Activated naive CD4-positive, alpha-beta T cell (primary cell): ENCODE data around the gene RAD1.

Experiments used
- DNase-seq, 4 experiments: peaks; one replicate each; lab custom pipeline; 2025; lab: John Stamatoyannopoulos, UW

RAD1 gene

DNA sequence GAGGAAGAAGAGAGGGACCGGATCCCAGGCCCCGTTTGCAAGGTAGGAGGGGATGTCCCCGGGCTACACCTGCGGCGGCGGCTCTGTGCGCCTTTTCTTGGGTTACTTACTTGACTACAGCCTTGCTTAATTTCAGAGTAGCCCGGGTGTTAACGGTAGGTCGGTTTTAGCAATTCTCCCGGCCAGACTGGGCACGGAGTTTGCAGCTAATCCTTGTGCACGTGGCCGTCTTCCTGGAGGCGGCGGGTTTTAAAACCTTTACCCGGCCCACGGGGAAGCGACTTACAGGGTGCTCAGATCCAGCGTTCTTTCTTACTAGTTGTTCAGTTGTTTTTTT, 520 bp upstream of the RAD1 start:
- peak in 1 of 4 experiments; percentile 45 for DNase-seq

DNA sequence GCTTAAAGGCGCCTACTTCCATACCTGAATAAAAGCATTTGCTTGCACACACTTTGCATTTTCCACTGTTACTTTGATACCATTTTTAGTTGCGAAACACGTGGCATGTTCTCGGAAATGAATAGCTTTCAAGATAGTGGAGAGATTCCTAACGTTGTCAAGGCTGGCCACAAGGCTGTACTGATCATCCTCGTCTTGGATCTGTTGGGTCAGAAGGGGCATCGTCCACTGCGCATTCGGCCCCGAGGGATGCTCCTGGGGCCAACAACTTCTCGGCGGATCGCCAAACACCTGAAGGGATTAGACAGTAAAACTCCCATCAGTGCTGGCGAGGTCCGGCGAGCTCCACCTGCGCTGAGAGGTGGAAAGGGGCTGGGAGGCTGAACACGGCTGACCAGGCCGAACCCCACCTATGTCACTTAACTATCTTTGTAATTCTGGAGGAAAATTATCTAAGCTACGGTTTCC, 599 bp downstream of the RAD1 start:
- DNase-seq = peak in 1 of 4 experiments; percentile 21

DNA sequence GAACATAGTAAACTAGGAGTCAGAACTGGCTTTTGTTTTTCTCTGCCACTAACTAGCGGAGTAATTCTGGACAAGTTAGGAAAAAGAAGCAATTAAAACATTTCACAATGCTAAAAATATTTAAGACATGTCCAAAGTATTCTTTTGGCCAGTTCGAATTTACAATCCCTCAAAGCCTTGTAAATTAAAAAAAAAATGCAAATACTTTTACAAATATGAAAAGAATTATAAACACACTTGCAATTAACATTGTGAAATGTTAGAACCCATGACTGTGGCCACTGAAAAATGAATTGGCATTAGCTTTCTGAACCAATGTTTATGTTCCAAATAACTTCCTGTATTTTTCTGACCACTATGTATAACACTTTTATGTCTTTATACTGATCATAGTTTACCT, 2.2 kb downstream of the RAD1 start:
- no peak for DNase-seq

DNA sequence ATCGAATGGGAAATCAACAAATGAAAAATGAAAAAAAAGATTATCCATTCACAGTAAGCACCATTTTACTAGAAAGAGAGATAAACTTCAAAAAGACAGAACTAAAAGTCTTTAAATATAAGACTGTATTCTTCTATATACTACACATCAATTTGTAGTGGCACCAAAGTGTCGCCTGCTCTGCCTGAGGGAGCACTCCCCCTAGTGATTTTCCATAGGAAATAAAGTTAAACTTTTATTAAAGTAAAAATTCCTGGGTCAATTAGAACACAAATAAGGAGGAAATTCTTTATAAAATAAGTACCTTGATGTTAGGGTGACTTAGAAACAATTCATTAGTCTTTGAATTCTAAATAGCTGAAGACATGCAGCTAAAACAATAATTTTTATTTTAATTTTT, 9.7 kb downstream of the RAD1 start:
- DNase-seq = no peak

DNA sequence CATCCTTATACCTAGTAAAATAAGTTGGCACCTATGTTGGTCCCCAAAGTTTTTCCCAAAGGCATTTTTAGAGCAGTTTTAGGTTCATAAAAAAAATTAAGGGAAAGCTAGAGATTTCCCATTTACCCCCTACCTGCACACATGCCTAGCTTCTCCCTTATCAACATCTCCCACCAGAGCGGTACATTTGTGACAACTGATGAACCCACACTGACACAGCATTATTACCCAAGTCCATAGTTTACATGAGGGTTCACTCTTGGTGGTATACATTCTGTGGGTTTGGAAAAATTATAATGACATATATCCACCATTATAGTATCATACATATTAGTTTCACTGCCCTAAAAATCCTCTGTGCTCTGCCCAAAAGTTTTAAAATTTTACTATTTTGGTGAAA, 12.0 kb downstream of the RAD1 start:
- DNase-seq = no peak

DNA sequence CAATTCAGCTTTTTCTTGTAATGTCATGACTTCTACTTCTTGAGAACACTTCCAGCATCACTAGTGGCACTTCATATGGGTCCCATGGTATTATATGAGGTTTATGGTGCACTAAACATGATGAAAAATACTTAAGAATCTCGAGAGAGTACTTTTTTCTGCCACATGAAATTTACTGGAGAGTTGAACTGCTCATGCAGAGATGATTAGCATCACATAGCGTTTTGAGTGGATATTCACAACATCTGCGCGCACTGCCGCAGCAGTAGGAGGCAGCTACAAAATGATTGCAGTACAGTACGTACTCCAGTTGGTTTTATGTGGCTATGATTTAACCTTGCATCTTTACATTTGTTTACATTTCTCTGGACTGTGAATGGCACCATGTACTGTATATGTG, 14.7 kb downstream of the RAD1 start:
- no peak for DNase-seq

DNA sequence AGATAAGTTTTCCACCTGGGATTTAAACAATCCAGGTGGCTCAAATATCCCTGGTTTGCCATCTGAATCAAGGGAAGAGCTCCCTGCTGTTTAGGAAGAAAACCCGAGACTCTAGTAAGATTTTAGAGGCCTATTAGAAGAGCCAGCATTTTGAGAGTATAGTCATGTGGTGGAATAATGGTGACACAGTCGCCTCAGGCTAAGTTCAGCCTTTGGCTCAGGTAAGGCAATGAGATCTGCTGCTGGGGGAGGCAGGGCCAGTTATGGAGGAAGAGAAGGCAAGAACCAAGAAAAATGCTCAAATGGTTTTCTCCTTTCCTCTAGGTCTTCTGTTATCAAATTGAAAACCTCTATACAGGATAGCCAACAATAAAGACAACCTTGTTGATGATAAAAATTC, 16.2 kb downstream of the RAD1 start:
- no peak for DNase-seq

DNA sequence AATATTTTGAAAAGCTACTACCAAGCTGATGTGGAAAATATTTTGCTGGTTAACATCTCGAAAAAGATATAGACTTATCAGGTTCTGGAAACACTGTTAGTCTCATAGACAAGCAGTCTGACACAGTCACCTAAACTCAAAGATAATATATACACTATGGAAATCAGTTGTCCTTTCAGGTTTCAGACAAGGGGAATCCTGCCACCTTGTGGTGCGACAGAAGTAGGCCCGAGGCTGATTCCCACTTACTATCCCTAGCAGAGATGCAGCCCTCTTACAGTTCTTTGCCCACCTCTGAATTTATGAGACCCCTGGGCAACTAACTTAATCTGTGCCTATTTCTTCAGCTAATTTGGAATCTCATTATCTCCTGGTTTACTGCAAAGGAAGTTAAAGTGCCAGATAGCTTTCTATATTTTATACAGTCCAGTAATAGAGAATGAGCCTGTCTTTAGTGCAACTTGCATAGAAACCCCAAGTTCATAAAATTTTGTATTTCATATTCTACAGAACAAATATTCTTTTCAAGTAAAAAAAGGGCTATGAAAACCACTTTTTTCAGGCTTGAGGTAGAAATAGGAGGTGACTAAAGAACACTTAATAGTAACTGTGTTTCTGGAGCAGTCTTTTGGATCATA, 16.9 kb downstream of the RAD1 start:
- DNase-seq = peak in 3 of 4 experiments; percentile 1 to 48 (median 18)

DNA sequence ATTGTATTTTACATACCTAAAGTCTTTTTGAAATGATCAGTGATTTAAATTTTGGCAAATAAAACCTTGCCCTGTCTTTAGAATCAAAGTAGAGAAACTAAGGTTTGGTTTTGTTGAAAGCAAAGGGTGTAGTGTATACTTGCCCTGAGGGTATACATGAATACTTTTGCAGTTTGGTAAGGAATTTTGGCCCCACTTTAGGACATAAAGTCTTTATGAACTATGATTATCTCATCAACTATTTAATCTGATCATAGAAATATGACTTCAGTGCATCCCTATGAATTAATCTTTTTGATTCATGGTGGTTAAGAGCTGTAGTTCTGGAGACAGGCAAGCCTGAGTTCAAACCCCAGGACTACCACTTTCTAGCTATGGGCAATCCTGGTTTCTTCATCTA, 17.7 kb downstream of the RAD1 start:
- DNase-seq = no peak

DNA sequence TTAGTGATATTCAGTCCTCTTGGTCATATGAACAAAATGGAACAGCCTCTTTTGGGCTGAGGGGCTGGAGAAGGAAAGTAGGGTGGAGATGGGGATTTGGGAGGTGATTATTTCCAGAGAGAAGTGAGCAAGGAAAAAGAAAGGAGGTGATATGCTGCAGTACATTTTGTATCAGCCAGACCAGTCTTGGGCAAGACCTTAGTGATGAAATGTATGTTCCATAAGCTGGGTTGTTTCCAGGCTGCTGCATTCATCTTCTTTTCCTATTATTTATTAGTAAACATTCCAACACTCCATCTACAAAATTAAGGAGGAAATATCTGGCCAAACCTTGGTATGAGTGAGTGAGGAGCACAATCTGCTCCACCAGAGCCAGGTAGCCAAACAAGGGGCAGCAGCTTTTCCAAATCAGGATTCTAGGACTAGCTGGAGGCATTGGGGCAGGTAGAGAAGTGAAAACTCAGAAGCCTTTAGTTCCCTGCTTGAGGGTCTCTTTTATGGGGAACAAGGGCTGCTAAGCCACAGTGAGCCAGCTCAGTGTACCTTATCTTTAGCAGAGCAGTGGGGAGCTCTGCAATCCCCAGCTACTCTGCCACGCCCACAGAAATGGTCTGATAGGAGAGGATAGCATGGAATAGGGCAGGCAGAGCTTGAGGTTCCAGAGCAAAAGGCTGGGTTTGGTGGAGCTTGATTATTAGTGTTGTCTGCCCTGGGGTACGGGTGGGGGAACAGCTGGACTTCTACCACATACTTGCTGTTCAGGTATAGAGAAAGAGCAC, 19.5 kb downstream of the RAD1 start:
- DNase-seq = no peak

DNA sequence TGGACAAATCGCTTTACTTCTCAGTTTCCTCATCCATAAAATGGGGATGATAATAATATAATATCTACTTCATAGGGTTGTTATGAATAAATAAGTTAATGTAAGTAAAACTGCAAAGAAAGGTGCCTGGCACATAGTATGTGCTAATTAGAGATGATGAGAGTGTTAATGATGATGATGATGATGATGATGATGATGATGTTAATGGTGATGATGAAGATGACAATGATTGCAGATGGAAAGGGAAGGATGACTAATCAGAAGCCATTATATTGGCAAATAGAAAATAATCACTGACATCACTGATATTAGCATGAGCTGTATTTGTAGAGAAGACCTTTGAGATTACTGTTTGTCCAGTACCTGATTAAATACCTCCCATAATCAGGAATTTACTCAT, 20.6 kb downstream of the RAD1 start:
- no peak for DNase-seq

DNA sequence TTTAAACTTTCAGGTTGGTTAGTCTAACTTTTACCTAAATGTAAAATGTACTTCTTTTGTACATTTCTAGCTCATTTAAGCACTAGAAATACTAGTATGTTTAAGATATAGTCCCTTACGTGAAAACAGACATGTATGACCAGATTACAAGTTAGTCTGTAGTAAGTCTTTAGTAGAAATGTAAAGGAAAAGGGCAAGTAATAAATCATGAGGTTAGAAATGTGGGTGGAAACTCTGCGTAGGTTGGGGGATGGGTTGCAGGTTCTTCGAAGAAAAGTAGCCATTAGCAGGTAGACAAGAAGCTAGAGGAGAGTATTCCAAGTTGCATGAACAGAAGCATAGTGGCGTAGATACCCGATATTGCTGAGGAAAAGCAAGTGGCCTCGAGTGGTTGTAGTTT, 22.9 kb downstream of the RAD1 start:
- no peak for DNase-seq

DNA sequence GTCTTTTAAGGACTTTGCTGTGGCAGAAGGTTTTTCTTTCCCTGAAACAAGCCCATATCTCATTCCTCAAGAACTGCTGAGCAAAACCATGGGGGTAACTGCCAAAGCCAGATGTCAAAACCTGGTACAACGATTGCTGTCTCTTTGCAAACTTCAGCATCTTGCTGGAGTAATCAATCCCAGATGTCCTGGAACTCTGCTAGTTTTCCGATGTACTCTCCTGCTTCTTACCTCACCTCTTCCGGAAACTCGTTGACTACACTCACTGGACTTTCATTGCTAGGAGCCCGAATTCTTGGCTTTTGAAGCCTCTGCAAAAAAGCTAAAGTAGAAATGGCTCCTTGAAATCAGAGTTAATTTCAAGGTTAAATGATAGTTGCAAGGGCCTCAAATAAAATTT, 23.3 kb downstream of the RAD1 start:
- no peak for DNase-seq

DNA sequence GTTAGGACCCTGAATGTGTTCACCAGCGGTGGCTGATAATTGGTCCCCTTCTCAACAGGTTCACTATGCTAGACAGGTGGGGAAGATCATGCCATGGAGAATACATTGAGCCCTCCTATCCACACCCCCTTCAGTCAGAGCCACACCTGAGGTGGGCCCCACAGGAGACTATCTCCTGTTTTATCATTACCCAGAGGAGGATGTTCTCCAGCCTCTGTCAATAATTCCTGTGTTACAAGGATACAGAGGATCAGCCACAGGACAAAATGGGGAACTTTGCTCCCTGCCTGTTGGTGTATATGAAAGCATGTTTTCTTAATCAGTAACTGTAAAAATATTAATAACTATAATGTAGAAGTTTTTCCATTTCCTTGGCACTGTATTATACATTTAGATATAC, 25.9 kb downstream of the RAD1 start:
- no peak for DNase-seq

DNA sequence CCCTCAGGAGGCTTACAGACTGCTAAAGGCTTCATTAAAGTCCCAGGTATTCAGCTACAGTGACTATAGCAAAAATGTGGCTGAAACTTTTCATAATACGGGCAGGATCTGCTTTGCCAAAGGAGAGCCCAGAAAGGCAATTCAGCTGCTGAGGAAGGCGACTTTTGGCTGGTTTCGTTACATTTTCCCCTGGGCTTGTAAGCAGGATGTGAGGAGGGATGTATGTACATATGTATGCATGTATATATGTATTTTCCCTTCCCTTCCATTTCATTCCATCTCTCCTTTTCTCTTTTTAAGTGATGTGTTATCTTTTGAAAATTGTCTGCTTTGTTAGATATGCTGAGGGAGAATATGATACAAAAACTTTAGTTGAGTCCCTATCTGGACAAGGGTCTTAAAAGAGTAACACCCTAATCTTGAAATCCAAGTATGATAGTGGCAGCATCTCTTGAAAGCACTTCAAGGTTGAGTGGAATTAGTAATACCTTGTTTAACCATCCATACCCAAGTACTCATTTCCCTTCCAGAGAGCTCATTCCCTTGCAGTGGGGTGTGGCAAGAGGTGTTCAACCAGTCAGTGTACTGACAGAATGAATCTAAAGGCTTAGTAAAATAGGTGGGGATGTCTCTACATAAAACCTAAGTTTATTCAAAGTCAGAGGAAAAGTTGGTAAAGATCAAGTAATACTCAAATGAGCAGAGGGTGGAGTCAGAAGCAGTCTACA, 28.7 kb downstream of the RAD1 start:
- no peak for DNase-seq

DNA sequence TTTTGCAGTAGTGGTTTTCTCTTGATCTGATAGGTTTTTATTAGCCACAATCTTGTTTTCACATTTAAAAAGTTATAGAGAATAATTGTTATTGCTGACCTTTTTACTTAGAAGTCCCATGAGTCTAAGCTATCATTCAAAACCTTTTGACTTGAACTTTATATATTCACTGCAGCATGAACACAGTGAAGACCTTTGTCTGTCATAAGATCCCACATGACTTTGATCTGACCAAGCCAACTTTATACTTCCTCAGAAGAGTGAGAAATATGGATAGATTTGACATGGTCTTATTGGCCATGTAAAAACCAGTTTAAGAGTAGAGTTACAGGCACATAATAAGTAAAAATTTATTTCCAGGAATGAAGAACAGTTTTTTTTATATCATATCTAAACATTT, 34.1 kb downstream of the RAD1 start:
- DNase-seq = no peak

DNA sequence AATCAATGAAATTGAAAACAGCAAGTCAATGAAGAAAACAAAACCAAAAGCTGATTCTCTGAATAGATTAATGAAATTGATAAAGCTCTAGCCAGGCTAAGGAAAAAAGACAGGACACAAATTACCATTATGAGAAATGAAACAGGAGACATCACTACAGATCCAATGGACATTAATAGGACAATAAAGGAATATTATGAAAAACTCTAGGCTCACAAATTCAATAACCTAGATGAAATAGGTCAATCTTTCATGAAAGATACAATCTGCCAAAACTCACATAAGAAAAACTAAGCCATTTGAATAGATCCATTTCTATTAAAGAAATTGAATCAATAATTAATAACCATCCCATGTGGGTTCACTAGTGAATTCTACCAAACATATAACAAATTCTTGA, 39.0 kb downstream of the RAD1 start:
- no peak for DNase-seq

DNA sequence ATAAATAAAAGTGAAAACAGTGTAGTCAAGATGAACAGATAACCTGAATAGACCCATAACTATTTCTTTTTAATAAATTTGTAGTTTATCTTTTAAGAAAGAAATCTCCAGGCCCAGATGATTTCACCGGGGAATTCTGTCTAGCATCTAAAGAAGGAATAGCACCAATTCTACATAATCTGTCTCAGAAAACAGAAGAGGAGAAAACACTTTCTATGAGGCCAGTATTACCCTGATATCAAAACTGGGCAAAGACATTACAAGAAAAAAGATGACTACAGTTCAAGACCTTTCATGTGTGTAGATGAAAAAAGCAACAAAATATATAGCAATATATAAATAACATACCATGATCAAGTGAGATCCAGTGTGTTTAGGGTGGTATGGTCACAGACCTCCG, 44.9 kb downstream of the RAD1 start:
- DNase-seq = no peak

DNA sequence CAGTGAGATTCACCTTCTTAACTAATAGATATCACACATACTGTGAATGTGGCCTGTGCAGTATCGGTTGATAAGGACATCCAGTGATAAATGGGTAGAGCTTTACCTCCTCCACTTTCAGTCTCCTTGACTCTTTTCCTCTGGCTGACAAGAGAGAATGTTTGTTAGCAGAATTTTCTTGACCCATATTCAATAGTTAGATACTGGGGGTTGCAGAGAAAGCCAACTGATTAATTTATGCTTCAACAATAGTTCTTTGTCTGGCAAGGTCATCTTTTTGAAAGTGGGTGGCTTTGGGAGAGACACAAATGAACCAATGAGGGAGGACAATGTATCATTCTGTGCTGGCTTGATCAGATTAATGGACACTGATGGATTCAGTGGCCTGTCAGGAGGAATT, 46.0 kb downstream of the RAD1 start:
- DNase-seq = no peak

DNA sequence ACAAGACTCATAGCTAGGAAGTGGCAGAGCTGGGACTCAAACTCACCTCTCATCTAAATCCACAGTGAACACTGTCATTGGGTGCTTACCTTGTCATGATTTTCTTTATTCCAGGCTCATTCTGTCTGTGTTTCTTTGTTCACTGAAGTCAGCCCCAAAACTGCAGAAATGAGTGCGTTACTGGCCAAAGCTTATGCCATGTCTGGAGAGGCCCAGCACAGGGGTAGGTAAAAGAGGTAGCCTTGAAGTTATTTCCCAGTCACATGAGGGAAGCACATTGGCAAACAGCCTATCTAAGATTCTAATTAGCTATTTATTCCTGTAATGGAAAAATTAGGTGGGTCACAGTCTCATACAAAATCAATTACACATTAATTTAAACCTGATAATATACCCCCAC, 46.5 kb downstream of the RAD1 start:
- DNase-seq = no peak

DNA sequence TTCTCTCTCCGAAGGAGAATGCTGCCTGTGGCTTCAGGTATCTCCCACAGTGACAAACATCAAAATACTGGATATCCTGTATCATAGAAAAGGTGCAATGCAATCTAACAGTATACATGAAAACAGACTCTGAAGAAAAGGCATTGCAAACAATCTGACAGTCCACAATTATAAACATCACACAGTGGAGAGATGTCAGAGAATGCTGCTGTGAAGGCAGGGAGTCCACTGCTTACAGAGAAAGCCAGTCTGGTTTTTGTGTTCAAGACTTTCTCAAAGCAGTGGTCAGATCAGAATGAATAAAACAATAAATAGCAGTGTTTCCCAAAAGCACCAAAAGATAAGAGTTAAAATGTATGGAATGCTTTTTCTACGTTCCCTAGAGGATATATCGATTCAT, 47.6 kb downstream of the RAD1 start:
- DNase-seq = no peak

DNA sequence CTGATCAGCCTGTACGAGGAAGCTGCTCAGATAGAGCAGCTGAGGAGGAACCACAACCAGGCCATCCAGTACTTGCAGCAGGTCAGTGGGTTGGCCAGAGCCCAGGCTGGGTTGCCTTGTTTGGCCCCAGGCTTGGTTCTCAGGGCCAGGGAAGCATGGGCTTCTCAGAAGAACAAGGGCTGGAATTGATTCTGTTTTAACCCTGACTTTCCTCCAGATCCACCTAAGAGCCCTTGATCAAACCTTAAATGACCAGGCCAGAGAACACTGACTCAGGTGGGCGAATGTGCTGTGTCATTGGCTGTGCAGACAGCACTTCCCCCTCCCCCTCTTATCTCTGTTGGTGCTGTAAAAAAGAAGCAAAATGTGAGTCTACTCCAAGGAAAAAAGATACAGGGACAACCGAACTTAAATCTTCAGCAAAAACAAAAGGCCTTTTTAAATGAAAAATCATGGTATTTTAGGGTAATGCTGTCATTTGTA, 48.3 kb downstream of the RAD1 start:
- no peak for DNase-seq

DNA sequence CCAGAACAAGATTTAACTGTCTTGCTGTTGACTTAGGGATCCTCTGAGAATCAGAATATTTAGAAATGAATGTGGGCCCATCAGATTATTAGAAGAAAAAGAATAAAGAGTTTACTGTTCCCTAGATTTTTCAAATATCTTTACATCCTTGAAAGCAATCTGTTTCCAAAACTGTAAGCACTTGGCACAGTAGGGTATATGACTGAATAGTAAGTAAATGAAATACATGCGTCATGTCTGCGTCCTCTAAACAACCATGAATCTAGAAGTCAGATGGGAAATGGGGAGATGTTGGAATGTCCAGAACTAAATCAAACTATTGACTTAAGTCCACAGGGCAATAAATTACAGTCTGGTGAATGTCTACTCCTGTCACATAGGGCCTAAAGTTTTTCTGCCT, 50.2 kb downstream of the RAD1 start:
- DNase-seq = no peak
